Posterior cingulate gyrus (tissue), 11 donors: ENCODE results near the gene CUEDC1.

Experiments
- DNase-seq, 10 donors: peaks; one replicate each; pipeline versions ENCODE4 v3.0.0 to v3.0.0-alpha.2; 2020 to 2021; ENCODE audit warnings: mixed read lengths in 3 of 10
- intact Hi-C: fragments of 100-400 bp; cut with DNase I; formaldehyde crosslinking; loops from one replicate; pipeline ENCODE4 v1.15.1; 2023

CUEDC1 gene

GRCh38 chr17:57943645-57944044, 11.6 kb downstream of the CUEDC1 start:
- DNase-seq: no peak
- intact Hi-C loops: no loop called here

GRCh38 chr17:57943140-57943539, 12.1 kb downstream of the CUEDC1 start:
- intact Hi-C loops: no loop called here

GRCh38 chr17:57941384-57942370, 13.5 kb downstream of the CUEDC1 start:
- DNase-seq: peak in 1 of 10 donors; percentile 87

More at GRCh38 chr17:57943140-57943539, 12.1 kb downstream of the CUEDC1 start:
- peak in 1 of 10 donors; percentile 48 for DNase-seq

GRCh38 chr17:57940653-57941329, 14.4 kb downstream of the CUEDC1 start:
- DNase-seq: peak in 3 of 10 donors; percentile 19 to 88 (median 34)
- intact Hi-C loops: no loop called here

More at GRCh38 chr17:57941384-57942370, 13.5 kb downstream of the CUEDC1 start:
- intact Hi-C loops: no loop called here

- intact Hi-C loops: no loop called here
- peak in 2 of 10 donors; percentile 22 to 82 for DNase-seq
Observed at GRCh38 chr17:57940231-57940630, 15.0 kb downstream of the CUEDC1 start.

GRCh38 chr17:57939797-57940196, 15.4 kb downstream of the CUEDC1 start:
- DNase-seq: peak in 1 of 10 donors; percentile 80
- intact Hi-C loops: no loop called here

- peak in 1 of 10 donors; percentile 74 for DNase-seq
- intact Hi-C loops: no loop called here
Observed at GRCh38 chr17:57938061-57938502, 17.1 kb downstream of the CUEDC1 start.

- no peak for DNase-seq
- intact Hi-C loops: no loop called here
Observed at GRCh38 chr17:57937492-57937891, 17.7 kb downstream of the CUEDC1 start.

- intact Hi-C loops: no loop called here
- DNase-seq: peak in 8 of 10 donors; percentile 39 to 91 (median 55)
Observed at GRCh38 chr17:57935833-57936807, 19.1 kb downstream of the CUEDC1 start.

- DNase-seq: no peak
- intact Hi-C loops: no loop called here
Observed at GRCh38 chr17:57931488-57932137, 23.6 kb downstream of the CUEDC1 start.

GRCh38 chr17:57930239-57930638, 25.0 kb downstream of the CUEDC1 start:
- intact Hi-C loops: no loop called here
- DNase-seq: peak in 1 of 10 donors; percentile 71

- peak in 1 of 10 donors; percentile 55 for DNase-seq
Observed at GRCh38 chr17:57929386-57929785, 25.8 kb downstream of the CUEDC1 start.

GRCh38 chr17:57928928-57929327, 26.3 kb downstream of the CUEDC1 start:
- intact Hi-C loops: no loop called here
- no peak for DNase-seq

More at GRCh38 chr17:57929386-57929785, 25.8 kb downstream of the CUEDC1 start:
- intact Hi-C loops: no loop called here

GRCh38 chr17:57927048-57927723, 28.0 kb downstream of the CUEDC1 start:
- peak in 4 of 10 donors; percentile 52 to 95 (median 72) for DNase-seq

GRCh38 chr17:57926723-57927047, 28.5 kb downstream of the CUEDC1 start:
- DNase-seq: peak in 2 of 10 donors; percentile 65 to 87
- intact Hi-C loops: loop anchor here (1.0 kb wide), 1 partner anchor 11 kb away; no protein-coding TSS in a partner anchor

More at GRCh38 chr17:57927048-57927723, 28.0 kb downstream of the CUEDC1 start:
- intact Hi-C loops: loop anchor here (1.0 kb wide), 1 partner anchor 12 kb away; no protein-coding TSS in a partner anchor

GRCh38 chr17:57925361-57925990, 29.7 kb downstream of the CUEDC1 start:
- no peak for DNase-seq
- intact Hi-C loops: no loop called here

GRCh38 chr17:57924677-57925076, 30.5 kb downstream of the CUEDC1 start:
- intact Hi-C loops: no loop called here
- DNase-seq: no peak

- intact Hi-C loops: no loop called here
Observed at GRCh38 chr17:57923182-57923872, 31.9 kb downstream of the CUEDC1 start.

More at GRCh38 chr17:57923182-57923872, 31.9 kb downstream of the CUEDC1 start:
- no peak for DNase-seq
